Measurements from ENCODE around the gene ATXN1. TPM values are rescaled to one million over a fixed set of nuclear protein-coding genes. Genes with fewer than 3 reads are reported as not detected.

ATXN1 gene
- total RNA-seq, 1 experiment from 2014 or later = 19.7 TPM

DNA sequence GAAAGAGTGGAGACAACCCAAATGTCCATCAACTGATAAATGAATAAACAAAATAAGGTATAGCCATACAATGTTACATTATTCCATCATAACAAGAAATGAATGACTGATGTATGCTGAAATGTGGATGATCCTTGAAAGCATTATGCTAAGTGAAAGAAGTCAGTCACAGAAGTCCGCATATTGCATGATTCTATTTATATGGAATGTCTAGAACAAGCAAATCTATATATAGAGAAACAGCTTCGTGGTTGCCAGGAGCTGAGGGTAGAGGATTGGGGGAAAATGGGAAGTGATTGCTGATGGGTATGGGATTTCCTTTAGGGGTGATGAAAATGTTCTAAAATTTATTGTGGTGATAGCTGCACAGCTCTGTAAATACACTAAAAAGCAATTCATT is 196.8 kb downstream of the ATXN1 start:
- BruUV-seq (replicated peaks) = no TSS peak
- TF ChIP-seq, protein P1, sequence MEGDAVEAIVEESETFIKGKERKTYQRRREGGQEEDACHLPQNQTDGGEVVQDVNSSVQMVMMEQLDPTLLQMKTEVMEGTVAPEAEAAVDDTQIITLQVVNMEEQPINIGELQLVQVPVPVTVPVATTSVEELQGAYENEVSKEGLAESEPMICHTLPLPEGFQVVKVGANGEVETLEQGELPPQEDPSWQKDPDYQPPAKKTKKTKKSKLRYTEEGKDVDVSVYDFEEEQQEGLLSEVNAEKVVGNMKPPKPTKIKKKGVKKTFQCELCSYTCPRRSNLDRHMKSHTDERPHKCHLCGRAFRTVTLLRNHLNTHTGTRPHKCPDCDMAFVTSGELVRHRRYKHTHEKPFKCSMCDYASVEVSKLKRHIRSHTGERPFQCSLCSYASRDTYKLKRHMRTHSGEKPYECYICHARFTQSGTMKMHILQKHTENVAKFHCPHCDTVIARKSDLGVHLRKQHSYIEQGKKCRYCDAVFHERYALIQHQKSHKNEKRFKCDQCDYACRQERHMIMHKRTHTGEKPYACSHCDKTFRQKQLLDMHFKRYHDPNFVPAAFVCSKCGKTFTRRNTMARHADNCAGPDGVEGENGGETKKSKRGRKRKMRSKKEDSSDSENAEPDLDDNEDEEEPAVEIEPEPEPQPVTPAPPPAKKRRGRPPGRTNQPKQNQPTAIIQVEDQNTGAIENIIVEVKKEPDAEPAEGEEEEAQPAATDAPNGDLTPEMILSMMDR (IDR thresholded peaks at IDR 0.05; ENCODE audit: unreplicated experiment) = no peak
- H3K27me3 Mint-ChIP-seq (ENCODE audit: unreplicated experiment) = no peaks in the 10 kb centered on the region
- H3K27ac Mint-ChIP-seq (ENCODE audit: unreplicated experiment) = no peak overlapping the region
- no peaks in the 10 kb centered on the region for H3K36me3 Mint-ChIP-seq (ENCODE audit: insufficient read depth, unreplicated experiment)
- no peaks in the 10 kb centered on the region for H3K4me1 Mint-ChIP-seq (ENCODE audit: low read depth, unreplicated experiment)
- intact Hi-C loops (cut with micrococcal nuclease; ENCODE audit: unreplicated experiment) = no loop called here
- no peak for DNase-seq
- no peaks in the 10 kb centered on the region for H3K9me3 Mint-ChIP-seq (ENCODE audit: low read depth, unreplicated experiment)
- CTCF ChIA-PET = no interaction called here
- H3K4me3 Mint-ChIP-seq (ENCODE audit: low read depth, unreplicated experiment) = no peak overlapping the region

DNA sequence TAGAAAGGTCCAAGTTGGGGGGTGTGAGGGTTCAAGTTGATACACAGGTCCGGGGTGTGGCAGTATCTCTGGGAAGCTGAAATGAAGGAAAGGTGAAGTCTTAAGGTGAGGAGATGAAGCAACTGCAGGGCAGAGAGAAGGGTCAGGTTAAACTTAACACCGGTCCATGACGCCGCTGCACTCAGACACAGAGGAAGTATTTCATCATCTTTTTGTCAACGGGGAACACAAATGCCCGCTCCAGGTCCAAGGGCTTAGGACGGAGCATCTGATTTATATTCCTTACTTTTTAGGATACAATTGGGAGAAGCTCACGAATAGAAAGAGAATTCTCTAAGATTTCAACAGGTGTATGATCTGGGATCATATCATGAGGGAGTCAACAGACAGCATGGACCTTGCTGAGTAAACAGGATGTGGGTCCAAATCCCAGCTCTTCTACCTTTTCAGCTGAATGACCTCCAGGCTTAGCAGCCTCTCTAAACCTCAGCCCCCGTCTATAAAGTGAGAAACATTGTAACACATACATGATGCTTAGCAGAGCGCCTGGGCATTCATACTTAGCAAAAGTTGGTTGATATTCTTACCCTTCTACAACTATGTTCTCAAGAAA is 197.5 kb downstream of the ATXN1 start:
- Mint-ChIP-seq H3K9me3 (ENCODE audit: low read depth, unreplicated experiment) (no peaks in the 10 kb centered on the region), H3K4me3 (ENCODE audit: low read depth, unreplicated experiment) (no peak overlapping the region)
- DNase-seq = no peak

GRCh38 chr6:16562498-16562897 is 198.8 kb downstream of the ATXN1 start:
- CTCF ChIA-PET = no interaction called here
- no TSS peak for BruUV-seq (replicated peaks)
- H3K36me3 Mint-ChIP-seq (ENCODE audit: insufficient read depth, unreplicated experiment) = no peaks in the 10 kb centered on the region
- H3K27ac Mint-ChIP-seq (ENCODE audit: unreplicated experiment) = no peak overlapping the region
- TF ChIP-seq, protein P1 (IDR thresholded peaks at IDR 0.05; ENCODE audit: unreplicated experiment) = no peak
- intact Hi-C loops (cut with micrococcal nuclease; ENCODE audit: unreplicated experiment) = no loop called here
- H3K4me3 Mint-ChIP-seq (ENCODE audit: low read depth, unreplicated experiment) = no peak overlapping the region
- H3K4me1 Mint-ChIP-seq (ENCODE audit: low read depth, unreplicated experiment) = no peaks in the 10 kb centered on the region
- H3K27me3 Mint-ChIP-seq (ENCODE audit: unreplicated experiment) = no peaks in the 10 kb centered on the region
- DNase-seq = no peak
- H3K9me3 Mint-ChIP-seq (ENCODE audit: low read depth, unreplicated experiment) = no peaks in the 10 kb centered on the region

More for the DNA sequence above, 197.5 kb downstream of the ATXN1 start:
- TF ChIP-seq, protein P1 (IDR thresholded peaks at IDR 0.05; ENCODE audit: unreplicated experiment) = no peak
- CTCF ChIA-PET = no interaction called here
- intact Hi-C loops (cut with micrococcal nuclease; ENCODE audit: unreplicated experiment) = no loop called here
- Mint-ChIP-seq H3K36me3 (ENCODE audit: insufficient read depth, unreplicated experiment) (no peaks in the 10 kb centered on the region), H3K27me3 (ENCODE audit: unreplicated experiment) (no peaks in the 10 kb centered on the region), H3K27ac (ENCODE audit: unreplicated experiment) (no peak overlapping the region), H3K4me1 (ENCODE audit: low read depth, unreplicated experiment) (no peaks in the 10 kb centered on the region)
- no TSS peak for BruUV-seq (replicated peaks)

- DNase-seq = no peak
- Mint-ChIP-seq H3K4me1 (ENCODE audit: low read depth, unreplicated experiment) (no peaks in the 10 kb centered on the region), H3K4me3 (ENCODE audit: low read depth, unreplicated experiment) (no peak overlapping the region), H3K9me3 (ENCODE audit: low read depth, unreplicated experiment) (no peaks in the 10 kb centered on the region), H3K36me3 (ENCODE audit: insufficient read depth, unreplicated experiment) (no peaks in the 10 kb centered on the region), H3K27ac (ENCODE audit: unreplicated experiment) (no peak overlapping the region), H3K27me3 (ENCODE audit: unreplicated experiment) (no peaks in the 10 kb centered on the region)
- TF ChIP-seq, protein P1 (IDR thresholded peaks at IDR 0.05; ENCODE audit: unreplicated experiment) = no peak
- CTCF ChIA-PET = no interaction called here
- intact Hi-C loops (cut with micrococcal nuclease; ENCODE audit: unreplicated experiment) = no loop called here
- BruUV-seq (replicated peaks) = no TSS peak
These were observed 202.2 kb downstream of the ATXN1 start for GRCh38 chr6:16559071-16559470.

Measured in Calu3 (cell line).